Stomach smooth muscle (tissue), 2 donors: ENCODE results near the gene TMEM170B.

Experiments
- H3K27ac ChIP-seq: one replicate; pipeline ENCODE4 v1.7.0; 2013; ENCODE audit warnings: mild to moderate bottlenecking, low read length, inconsistent platforms
- H3K27me3 ChIP-seq, 2 donors: one replicate each; pipeline ENCODE4 v1.7.0; 2013; ENCODE audit warnings: low read length in 2 of 2; ENCODE audit not compliant: insufficient read depth in 2 of 2, control insufficient read depth in 1 of 2
- H3K36me3 ChIP-seq, 2 donors: one replicate each; pipeline ENCODE4 v1.7.0; 2013; ENCODE audit warnings: low read length in 2 of 2; ENCODE audit not compliant: control insufficient read depth in 2 of 2, insufficient read depth in 2 of 2
- H3K4me1 ChIP-seq: one replicate; pipeline ENCODE4 v1.7.0; 2013; ENCODE audit warnings: low read length; ENCODE audit not compliant: control insufficient read depth, insufficient read depth
- H3K4me3 ChIP-seq, 2 donors: one replicate each; pipeline ENCODE4 v1.7.0; 2013; ENCODE audit warnings: low read length in 2 of 2
- H3K9ac ChIP-seq, 2 donors: one replicate each; pipeline ENCODE4 v1.7.0; 2013; ENCODE audit warnings: low read length in 2 of 2, mild to moderate bottlenecking in 1 of 2
- H3K9me3 ChIP-seq, 2 donors: one replicate each; pipeline ENCODE4 v1.7.0; 2013; ENCODE audit warnings: low read length in 2 of 2; ENCODE audit not compliant: control insufficient read depth in 2 of 2
- donor health status: healthy.
- donor health status: Pancreatic carcinoma.

The TMEM170B gene

GRCh38 chr6:11553824-11554223 lies 16.3 kb downstream of the TMEM170B start:
- H3K9ac ChIP-seq = no peak overlapping the region
- no peaks in the 10 kb centered on the region for H3K36me3 ChIP-seq
- no peaks in the 10 kb centered on the region for H3K27me3 ChIP-seq
- H3K27ac ChIP-seq = no peak overlapping the region
- H3K9me3 ChIP-seq = no peaks in the 10 kb centered on the region
- no peak overlapping the region for H3K4me3 ChIP-seq
- no peaks in the 10 kb centered on the region for H3K4me1 ChIP-seq

GRCh38 chr6:11556309-11556708 lies 18.8 kb downstream of the TMEM170B start:
- H3K4me3 ChIP-seq = no peak overlapping the region
- no peak overlapping the region for H3K9ac ChIP-seq
- H3K36me3 ChIP-seq = no peaks in the 10 kb centered on the region
- H3K4me1 ChIP-seq = no peaks in the 10 kb centered on the region
- H3K27me3 ChIP-seq = no peaks in the 10 kb centered on the region
- H3K27ac ChIP-seq = no peak overlapping the region
- H3K9me3 ChIP-seq = no peaks in the 10 kb centered on the region

- H3K9me3 ChIP-seq = no peaks in the 10 kb centered on the region
- H3K4me1 ChIP-seq = no peaks in the 10 kb centered on the region
- peaks cover 10% of the 10 kb centered on the region in 2 donors for H3K36me3 ChIP-seq
- no peak overlapping the region for H3K27ac ChIP-seq
- H3K4me3 ChIP-seq = no peak overlapping the region
- H3K9ac ChIP-seq = no peak overlapping the region
- no peaks in the 10 kb centered on the region for H3K27me3 ChIP-seq
Observed at GRCh38 chr6:11563793-11564192, 26.2 kb downstream of the TMEM170B start.

GRCh38 chr6:11566609-11567008 lies 29.1 kb downstream of the TMEM170B start:
- Histone ChIP-seq H3K36me3 (peaks cover 10 to 13% of the 10 kb centered on the region in 2 donors), H3K4me3 (no peak overlapping the region), H3K9me3 (no peaks in the 10 kb centered on the region), H3K9ac (no peak overlapping the region), H3K27ac (no peak overlapping the region), H3K4me1 (no peaks in the 10 kb centered on the region), H3K27me3 (no peaks in the 10 kb centered on the region)

- H3K27me3 ChIP-seq = no peaks in the 10 kb centered on the region
- H3K9me3 ChIP-seq = no peaks in the 10 kb centered on the region
- no peak overlapping the region for H3K4me3 ChIP-seq
- no peak overlapping the region for H3K27ac ChIP-seq
- H3K36me3 ChIP-seq = peaks cover 10 to 13% of the 10 kb centered on the region in 2 donors
- H3K9ac ChIP-seq = no peak overlapping the region
- no peaks in the 10 kb centered on the region for H3K4me1 ChIP-seq
Observed at GRCh38 chr6:11571073-11571472, 33.5 kb downstream of the TMEM170B start.

GRCh38 chr6:11575408-11576033 lies 38.0 kb downstream of the TMEM170B start:
- H3K9ac ChIP-seq = no peak overlapping the region
- no peaks in the 10 kb centered on the region for H3K4me1 ChIP-seq
- H3K9me3 ChIP-seq = no peaks in the 10 kb centered on the region
- no peak overlapping the region for H3K4me3 ChIP-seq
- H3K27ac ChIP-seq = no peak overlapping the region
- peaks cover 0 to 3% of the 10 kb centered on the region in 2 donors for H3K36me3 ChIP-seq
- H3K27me3 ChIP-seq = no peaks in the 10 kb centered on the region

- Histone ChIP-seq H3K27ac (no peak overlapping the region), H3K4me3 (no peak overlapping the region), H3K27me3 (no peaks in the 10 kb centered on the region), H3K9ac (no peak overlapping the region), H3K4me1 (no peaks in the 10 kb centered on the region), H3K9me3 (no peaks in the 10 kb centered on the region), H3K36me3 (no peaks in the 10 kb centered on the region)
Observed at GRCh38 chr6:11580686-11581405, 43.3 kb downstream of the TMEM170B start.

- H3K36me3 ChIP-seq = no peaks in the 10 kb centered on the region
- H3K4me3 ChIP-seq = no peak overlapping the region
- H3K4me1 ChIP-seq = peaks cover 10% of the 10 kb centered on the region
- H3K27ac ChIP-seq = no peak overlapping the region
- H3K9ac ChIP-seq = no peak overlapping the region
- no peaks in the 10 kb centered on the region for H3K27me3 ChIP-seq
- H3K9me3 ChIP-seq = no peaks in the 10 kb centered on the region
Observed at GRCh38 chr6:11584244-11584643, 46.7 kb downstream of the TMEM170B start.

GRCh38 chr6:11585426-11586016 lies 48.0 kb downstream of the TMEM170B start:
- Histone ChIP-seq H3K36me3 (no peaks in the 10 kb centered on the region), H3K9ac (no peak overlapping the region), H3K4me1 (peaks cover 10% of the 10 kb centered on the region), H3K9me3 (no peaks in the 10 kb centered on the region), H3K27me3 (no peaks in the 10 kb centered on the region), H3K4me3 (no peak overlapping the region), H3K27ac (no peak overlapping the region)

- Histone ChIP-seq H3K4me3 (no peak overlapping the region), H3K4me1 (peaks cover 10% of the 10 kb centered on the region), H3K36me3 (no peaks in the 10 kb centered on the region), H3K27ac (peak overlapping the region; percentile 32), H3K9me3 (no peaks in the 10 kb centered on the region), H3K27me3 (no peaks in the 10 kb centered on the region), H3K9ac (no peak overlapping the region)
Observed at GRCh38 chr6:11586117-11586516, 48.6 kb downstream of the TMEM170B start.

- H3K27me3 ChIP-seq = no peaks in the 10 kb centered on the region
- H3K9me3 ChIP-seq = no peaks in the 10 kb centered on the region
- peak overlapping the region in 1 of 2 donors; percentile 4 for H3K4me3 ChIP-seq
- H3K36me3 ChIP-seq = no peaks in the 10 kb centered on the region
- peak overlapping the region; percentile 32 for H3K27ac ChIP-seq
- H3K9ac ChIP-seq = no peak overlapping the region
- peaks cover 10% of the 10 kb centered on the region for H3K4me1 ChIP-seq
Observed at GRCh38 chr6:11586536-11586935, 49.0 kb downstream of the TMEM170B start.
